ENCODE measurements around the gene CADPS2. TPM values are rescaled to one million over a fixed set of nuclear protein-coding genes. Genes with fewer than 3 reads are reported as not detected.

The CADPS2 gene
- total RNA-seq, 2 experiments from 2014 or later: not detected

DNA sequence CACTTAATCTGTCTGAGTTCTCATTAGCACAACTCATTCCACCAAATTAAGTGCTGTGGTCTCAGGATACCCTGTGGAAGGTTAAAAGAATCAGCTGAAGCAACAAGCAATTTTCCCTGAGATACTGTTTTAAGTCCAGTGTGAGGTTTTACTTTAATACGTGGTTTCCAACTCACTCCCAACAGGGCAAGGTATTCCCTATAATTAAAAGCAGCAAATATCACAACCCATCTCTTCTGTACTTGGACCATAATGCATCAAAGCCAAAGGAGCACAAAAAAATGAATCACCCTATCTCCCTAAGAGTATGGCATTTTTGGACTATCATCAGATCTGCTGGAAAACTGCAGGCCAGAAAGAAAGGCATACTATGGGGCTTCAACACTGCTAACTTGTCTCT, 4.9 kb downstream of the CADPS2 start:
- Mint-ChIP-seq H3K4me3 (no peak overlapping the region), H3K27me3 (peaks cover 36% of the 10 kb centered on the region), H3K36me3 (ENCODE audit: low read depth) (no peaks in the 10 kb centered on the region), H3K9me3 (no peaks in the 10 kb centered on the region), H3K4me1 (ENCODE audit: low read depth) (no peaks in the 10 kb centered on the region), H3K27ac (no peak overlapping the region)
- intact Hi-C loops (cut with DNase I, micrococcal nuclease): no loop called here
- ATAC-seq (ENCODE audit: poor library complexity) (no peak), DNase-seq (no peak)
- Histone ChIP-seq H3K27ac (ENCODE audit: low read depth in 1 of 2, low read length in 2 of 2) (no peak overlapping the region), H3K9me3 (ENCODE audit: control insufficient read depth in 1 of 2, insufficient read depth in 1 of 2, low read length in 2 of 2) (peaks cover 0 to 11% of the 10 kb centered on the region in 2 experiments), H3K4me1 (ENCODE audit: insufficient read depth, low read length) (no peaks in the 10 kb centered on the region), H3K36me3 (ENCODE audit: insufficient read depth, low read length) (no peaks in the 10 kb centered on the region), H3K4me3 (ENCODE audit: low read length) (no peak overlapping the region), H3K27me3 (ENCODE audit: control insufficient read depth in 1 of 2, insufficient read depth in 2 of 2, low read length in 2 of 2) (peaks cover 13 to 24% of the 10 kb centered on the region in 2 experiments)
- TF ChIP-seq, protein P1, sequence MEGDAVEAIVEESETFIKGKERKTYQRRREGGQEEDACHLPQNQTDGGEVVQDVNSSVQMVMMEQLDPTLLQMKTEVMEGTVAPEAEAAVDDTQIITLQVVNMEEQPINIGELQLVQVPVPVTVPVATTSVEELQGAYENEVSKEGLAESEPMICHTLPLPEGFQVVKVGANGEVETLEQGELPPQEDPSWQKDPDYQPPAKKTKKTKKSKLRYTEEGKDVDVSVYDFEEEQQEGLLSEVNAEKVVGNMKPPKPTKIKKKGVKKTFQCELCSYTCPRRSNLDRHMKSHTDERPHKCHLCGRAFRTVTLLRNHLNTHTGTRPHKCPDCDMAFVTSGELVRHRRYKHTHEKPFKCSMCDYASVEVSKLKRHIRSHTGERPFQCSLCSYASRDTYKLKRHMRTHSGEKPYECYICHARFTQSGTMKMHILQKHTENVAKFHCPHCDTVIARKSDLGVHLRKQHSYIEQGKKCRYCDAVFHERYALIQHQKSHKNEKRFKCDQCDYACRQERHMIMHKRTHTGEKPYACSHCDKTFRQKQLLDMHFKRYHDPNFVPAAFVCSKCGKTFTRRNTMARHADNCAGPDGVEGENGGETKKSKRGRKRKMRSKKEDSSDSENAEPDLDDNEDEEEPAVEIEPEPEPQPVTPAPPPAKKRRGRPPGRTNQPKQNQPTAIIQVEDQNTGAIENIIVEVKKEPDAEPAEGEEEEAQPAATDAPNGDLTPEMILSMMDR (IDR thresholded peaks at IDR 0.05): no peak
- ChIA-PET CTCF (no interaction called here), POLR2A (no interaction called here)

DNA sequence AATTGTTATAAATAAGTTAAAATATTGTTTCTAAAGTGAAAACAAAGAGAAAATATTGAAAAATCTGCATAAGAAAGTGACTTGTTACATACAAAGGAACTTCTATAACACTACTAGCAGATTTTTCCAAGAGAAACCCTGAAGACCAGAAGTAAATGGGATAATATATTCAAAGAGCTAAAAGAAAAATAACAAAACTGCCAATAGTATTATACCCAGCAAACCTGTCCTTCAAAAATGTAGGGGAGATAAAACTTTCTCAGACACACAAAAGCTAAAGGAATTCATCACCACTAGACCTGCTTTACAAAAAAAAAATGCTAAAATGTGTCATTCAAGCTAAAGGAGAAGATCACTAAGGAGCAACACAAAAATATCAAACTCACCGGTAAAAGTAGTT, 17.0 kb downstream of the CADPS2 start:
- CTCF ChIA-PET: no interaction called here
- Histone ChIP-seq H3K27ac (ENCODE audit: low read depth in 1 of 2, low read length in 2 of 2) (no peak overlapping the region), H3K4me1 (ENCODE audit: insufficient read depth, low read length) (no peaks in the 10 kb centered on the region), H3K36me3 (ENCODE audit: insufficient read depth, low read length) (no peaks in the 10 kb centered on the region), H3K4me3 (ENCODE audit: low read length) (no peak overlapping the region), H3K9me3 (ENCODE audit: control insufficient read depth in 1 of 2, insufficient read depth in 1 of 2, low read length in 2 of 2) (peaks cover 0 to 9% of the 10 kb centered on the region in 2 experiments), H3K27me3 (ENCODE audit: control insufficient read depth in 1 of 2, insufficient read depth in 2 of 2, low read length in 2 of 2) (no peaks in the 10 kb centered on the region)
- POLR2A ChIA-PET: no interaction called here
- TF ChIP-seq, protein P1 (IDR thresholded peaks at IDR 0.05): no peak
- Mint-ChIP-seq H3K36me3 (ENCODE audit: low read depth) (no peaks in the 10 kb centered on the region), H3K4me1 (ENCODE audit: low read depth) (no peaks in the 10 kb centered on the region), H3K9me3 (peaks cover 12% of the 10 kb centered on the region), H3K27me3 (no peaks in the 10 kb centered on the region), H3K27ac (no peak overlapping the region), H3K4me3 (no peak overlapping the region)
- intact Hi-C loops (cut with DNase I, micrococcal nuclease): no loop called here
- no peak for DNase-seq
- ATAC-seq (ENCODE audit: poor library complexity): no peak

DNA sequence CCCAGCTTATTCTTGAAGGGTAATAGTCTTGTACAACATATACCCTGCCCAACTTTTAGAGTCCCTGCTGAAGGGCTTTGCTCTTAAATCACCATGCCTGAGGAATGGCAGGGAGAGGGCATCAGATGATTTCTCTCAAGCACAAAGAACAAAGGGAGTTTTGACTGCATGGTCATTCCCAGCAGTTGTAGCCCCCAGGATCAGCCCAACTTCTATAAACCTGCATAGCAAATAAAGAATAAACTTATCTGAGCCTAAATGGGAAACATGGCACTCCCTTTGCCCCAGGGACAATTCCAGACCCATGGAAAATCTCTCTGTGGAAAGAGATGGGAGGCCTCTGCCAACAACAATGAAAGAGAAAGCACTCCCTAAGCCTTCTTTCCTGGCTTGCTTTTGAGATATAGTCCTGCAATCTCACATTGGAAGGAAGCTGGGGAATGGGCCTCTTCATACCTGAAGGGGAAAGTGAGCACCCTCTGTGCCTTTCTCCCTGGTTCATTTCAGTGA, 18.7 kb downstream of the CADPS2 start:
- Mint-ChIP-seq H3K9me3 (peaks cover 10% of the 10 kb centered on the region), H3K4me1 (ENCODE audit: low read depth) (no peaks in the 10 kb centered on the region), H3K27ac (no peak overlapping the region), H3K4me3 (no peak overlapping the region), H3K36me3 (ENCODE audit: low read depth) (no peaks in the 10 kb centered on the region), H3K27me3 (no peaks in the 10 kb centered on the region)
- CTCF ChIA-PET: no interaction called here
- no peak for DNase-seq
- Histone ChIP-seq H3K9me3 (ENCODE audit: control insufficient read depth in 1 of 2, insufficient read depth in 1 of 2, low read length in 2 of 2) (peaks cover 0 to 9% of the 10 kb centered on the region in 2 experiments), H3K36me3 (ENCODE audit: insufficient read depth, low read length) (no peaks in the 10 kb centered on the region), H3K27me3 (ENCODE audit: control insufficient read depth in 1 of 2, insufficient read depth in 2 of 2, low read length in 2 of 2) (no peaks in the 10 kb centered on the region), H3K4me3 (ENCODE audit: low read length) (no peak overlapping the region), H3K27ac (ENCODE audit: low read depth in 1 of 2, low read length in 2 of 2) (no peak overlapping the region), H3K4me1 (ENCODE audit: insufficient read depth, low read length) (no peaks in the 10 kb centered on the region)
- ATAC-seq (ENCODE audit: poor library complexity): no peak
- POLR2A ChIA-PET: no interaction called here
- intact Hi-C loops (cut with DNase I, micrococcal nuclease): no loop called here
- TF ChIP-seq, protein P1 (IDR thresholded peaks at IDR 0.05): no peak

Measured in CD4-positive, alpha-beta T cell (primary cell).